Body of pancreas (tissue), 4 donors: ENCODE results near the gene BEST2. TPM values are rescaled to one million over a fixed set of nuclear protein-coding genes. Genes with fewer than 3 reads are reported as not detected.
"Not testable (repeated sequence)": the region's sequence is repeated elsewhere in the genome, so short reads cannot be mapped to it uniquely, and the experiment has no call there.

Experiments used
- ATAC-seq: fragments of 150-250 bp; one replicate; pipeline ENCODE4 v1.9.1; 2016
- DNase-seq, 4 donors: peaks; one replicate each; pipeline ENCODE4 v3.0.0-alpha.2; 2019
- H3K27ac ChIP-seq, 4 donors: fragments of 200-600 bp; sonication (generic); 1 replicate in 3 of 4; 2 replicates in 1 of 4; pipeline versions ENCODE4 v1.5.1 to v1.6.1; 2016 to 2019; ENCODE audit warnings: mild to moderate bottlenecking in 1 of 4, mixed read lengths in 1 of 4, moderate library complexity in 1 of 4
- H3K27me3 ChIP-seq, 2 donors: fragments of 200-600 bp; sonication (generic); one replicate each; pipeline ENCODE4 v1.6.0; 2016; ENCODE audit warnings: mild to moderate bottlenecking in 1 of 2
- H3K36me3 ChIP-seq, 2 donors: fragments of 200-600 bp; sonication (generic); replicated peaks in 1 of 2; 2 replicates each; pipeline ENCODE4 v1.5.1; 2016; ENCODE audit warnings: low read depth in 2 of 2; ENCODE audit not compliant: insufficient read depth in 1 of 2
- H3K4me1 ChIP-seq: fragments of 200-600 bp; sonication (generic); one replicate; pipeline ENCODE4 v1.6.0; 2016
- H3K4me3 ChIP-seq, 2 donors: fragments of 200-600 bp; sonication (generic); 1 replicate in 1 of 2; 2 replicates in 1 of 2; pipeline ENCODE4 v1.5.1; 2016 to 2019
- H3K9me3 ChIP-seq, 3 donors: fragments of 200-600 bp; sonication (generic); 1 replicate in 2 of 3; 2 replicates in 1 of 3; pipeline ENCODE4 v1.5.1; 2016
- POLR2A ChIP-seq, 3 donors: fragments of 450-650 bp; IDR thresholded peaks; one replicate each; pipeline ENCODE4 v1.6.1; 2016; ENCODE audit warnings: antibody characterized with exemption in 3 of 3, mild to moderate bottlenecking in 2 of 3
- WGBS, 2 donors: methylation state at CpG; one replicate each; pipeline ENCODE4 v1.1.5; 2017; 5-methylcytosine and 5-hydroxymethylcytosine counted together
- intact Hi-C: fragments of 100-400 bp; cut with DNase I; formaldehyde crosslinking; loops from one replicate; pipeline ENCODE4 v1.15.1; 2023
- total RNA-seq, 2 donors: library from RNA; depleted of rRNA; stranded (reverse); fragments of >200 nt; gene quantifications; one replicate each; pipeline ENCODE4 v1.1.0, GENCODE V29; 2016
- TF ChIP-seq, protein P1 (sequence below), 7 experiments: fragments of 450-650 bp in 4 of 7; fragments of 200-600 bp in 3 of 7; sonication (generic) in 3 of 7; IDR thresholded peaks; one replicate each; pipeline ENCODE4 v1.5.1; 2016 to 2019; ENCODE audit warnings: antibody characterized with exemption in 7 of 7

BEST2 gene
- total RNA-seq, 2 donors from 2014 or later = not detected

DNA sequence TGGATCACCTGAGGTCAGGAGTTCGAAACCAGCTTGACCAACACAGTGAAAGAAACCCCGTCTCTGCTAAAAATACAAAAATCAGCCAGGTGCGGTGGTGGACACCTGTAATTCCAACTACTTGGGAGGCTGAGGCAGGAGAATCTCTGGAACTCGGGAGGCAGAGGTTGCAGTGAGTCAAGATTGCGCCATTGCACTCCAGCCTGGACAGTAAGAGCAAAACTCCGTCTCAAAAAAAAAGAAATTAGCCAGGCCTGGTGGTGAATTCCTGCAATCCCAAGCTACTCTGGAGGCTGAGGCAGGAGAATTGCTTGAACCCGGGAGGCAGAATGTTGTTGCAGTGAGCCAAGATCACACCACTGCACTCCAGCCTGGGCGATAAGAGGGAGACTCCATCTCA, 43.0 kb upstream of the BEST2 start:
- Histone ChIP-seq H3K9me3 (no peaks in the 10 kb centered on the region), H3K27ac (no peak overlapping the region), H3K36me3 (peaks cover 14 to 38% of the 10 kb centered on the region in 2 donors), H3K4me1 (no peaks in the 10 kb centered on the region), H3K27me3 (no peaks in the 10 kb centered on the region), H3K4me3 (no peak overlapping the region)
- whole genome bisulfite sequencing, 2 donors = 89% methylated on average over 5 to 8 of the region's 8 CpGs
- DNase-seq (no peak), ATAC-seq (no peak)
- intact Hi-C loops = no loop called here
- TF ChIP-seq POLR2A (IDR thresholded peaks at IDR 0.05) = no peak

DNA sequence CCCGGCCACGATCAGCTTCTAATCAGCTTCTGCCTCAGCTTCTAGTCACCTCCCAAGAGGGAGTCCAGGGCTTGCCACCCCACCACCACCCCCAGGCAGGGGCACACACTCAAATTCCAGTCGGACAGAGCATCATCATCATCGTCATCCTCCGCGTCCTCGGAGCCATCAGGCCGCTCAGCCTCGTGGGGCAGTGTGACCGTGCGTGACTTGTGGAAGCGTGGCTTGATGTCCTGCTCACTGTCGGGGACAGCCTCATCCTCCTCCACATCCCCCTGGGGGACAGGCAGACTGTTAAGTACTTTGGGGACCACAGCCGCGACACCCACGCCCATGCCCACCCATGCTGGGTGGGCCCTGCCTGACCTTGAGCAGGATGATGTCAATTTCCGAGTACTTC, 40.4 kb upstream of the BEST2 start:
- Histone ChIP-seq H3K27ac (no peak overlapping the region), H3K4me1 (no peaks in the 10 kb centered on the region), H3K9me3 (no peaks in the 10 kb centered on the region), H3K36me3 (peaks cover 9 to 38% of the 10 kb centered on the region in 2 donors), H3K27me3 (no peaks in the 10 kb centered on the region), H3K4me3 (no peak overlapping the region)
- ATAC-seq (no peak), DNase-seq (no peak)
- TF ChIP-seq, protein P1, sequence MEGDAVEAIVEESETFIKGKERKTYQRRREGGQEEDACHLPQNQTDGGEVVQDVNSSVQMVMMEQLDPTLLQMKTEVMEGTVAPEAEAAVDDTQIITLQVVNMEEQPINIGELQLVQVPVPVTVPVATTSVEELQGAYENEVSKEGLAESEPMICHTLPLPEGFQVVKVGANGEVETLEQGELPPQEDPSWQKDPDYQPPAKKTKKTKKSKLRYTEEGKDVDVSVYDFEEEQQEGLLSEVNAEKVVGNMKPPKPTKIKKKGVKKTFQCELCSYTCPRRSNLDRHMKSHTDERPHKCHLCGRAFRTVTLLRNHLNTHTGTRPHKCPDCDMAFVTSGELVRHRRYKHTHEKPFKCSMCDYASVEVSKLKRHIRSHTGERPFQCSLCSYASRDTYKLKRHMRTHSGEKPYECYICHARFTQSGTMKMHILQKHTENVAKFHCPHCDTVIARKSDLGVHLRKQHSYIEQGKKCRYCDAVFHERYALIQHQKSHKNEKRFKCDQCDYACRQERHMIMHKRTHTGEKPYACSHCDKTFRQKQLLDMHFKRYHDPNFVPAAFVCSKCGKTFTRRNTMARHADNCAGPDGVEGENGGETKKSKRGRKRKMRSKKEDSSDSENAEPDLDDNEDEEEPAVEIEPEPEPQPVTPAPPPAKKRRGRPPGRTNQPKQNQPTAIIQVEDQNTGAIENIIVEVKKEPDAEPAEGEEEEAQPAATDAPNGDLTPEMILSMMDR (IDR thresholded peaks at IDR 0.05) = no peak
- TF ChIP-seq POLR2A (IDR thresholded peaks at IDR 0.05) = no peak
- 93 to 94% methylated on average over 15 to 17 of the region's 17 CpGs for WGBS, 2 donors
- intact Hi-C loops = no loop called here

DNA sequence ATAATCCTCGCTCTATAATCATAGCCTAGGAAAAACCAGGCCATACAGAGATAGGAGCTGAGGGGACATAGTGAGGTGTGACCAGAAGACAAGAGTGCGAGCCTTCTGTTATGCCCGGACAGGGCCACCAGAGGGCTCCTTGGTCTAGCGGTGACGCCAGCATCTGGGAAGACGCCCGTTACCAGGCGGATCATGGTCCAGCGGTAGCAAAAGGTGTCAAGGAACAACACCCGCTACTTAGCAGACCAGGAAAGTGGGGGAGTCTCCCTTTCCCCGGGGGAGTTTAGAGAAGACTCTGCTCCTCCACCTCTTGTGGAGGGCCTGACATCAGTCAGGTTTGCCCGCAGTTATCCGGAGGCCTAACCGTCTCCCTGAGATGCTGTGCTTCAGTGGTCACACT, 39.5 kb upstream of the BEST2 start:
- H3K27me3 ChIP-seq, H3K9me3 ChIP-seq, ATAC-seq, H3K27ac ChIP-seq, H3K4me1 ChIP-seq, intact Hi-C loops, H3K4me3 ChIP-seq: not testable (repeated sequence)
- TF ChIP-seq, protein P1 (IDR thresholded peaks at IDR 0.05) = peak in 6 of 7 experiments; percentile 18 to 54 (median 45)
- WGBS, 2 donors = 39 to 80% methylated on average over 4 to 12 of the region's 14 CpGs
- H3K36me3 ChIP-seq = peaks cover 5 to 34% of the 10 kb centered on the region in 2 donors
- DNase-seq = peak; percentile 50 to 58 (median 54)

DNA sequence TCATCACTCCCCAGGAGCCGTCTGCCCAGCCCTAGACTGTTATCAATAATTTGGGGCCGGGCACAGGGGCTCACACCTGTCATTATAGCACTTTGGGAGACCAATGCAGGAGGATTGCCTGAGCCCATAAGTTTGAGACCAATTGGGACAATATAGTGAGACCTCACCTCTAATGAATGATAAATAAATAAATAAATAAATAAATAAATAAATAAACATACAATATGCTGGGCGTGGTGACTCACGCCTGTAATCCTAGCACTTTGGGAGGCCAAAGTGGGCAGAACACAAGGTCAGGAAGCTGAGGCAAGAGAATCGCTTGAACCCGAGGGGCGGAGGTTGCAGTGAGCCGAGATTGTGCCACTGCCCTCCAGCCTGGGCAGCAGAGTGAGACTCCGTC, 38.3 kb upstream of the BEST2 start:
- H3K4me1 ChIP-seq, DNase-seq, H3K27me3 ChIP-seq, H3K4me3 ChIP-seq, intact Hi-C loops, H3K27ac ChIP-seq, ATAC-seq, H3K9me3 ChIP-seq: not testable (repeated sequence)
- WGBS, 2 donors = 91 to 96% methylated on average over 9 of the region's 9 CpGs
- H3K36me3 ChIP-seq = peaks cover 5 to 34% of the 10 kb centered on the region in 2 donors

DNA sequence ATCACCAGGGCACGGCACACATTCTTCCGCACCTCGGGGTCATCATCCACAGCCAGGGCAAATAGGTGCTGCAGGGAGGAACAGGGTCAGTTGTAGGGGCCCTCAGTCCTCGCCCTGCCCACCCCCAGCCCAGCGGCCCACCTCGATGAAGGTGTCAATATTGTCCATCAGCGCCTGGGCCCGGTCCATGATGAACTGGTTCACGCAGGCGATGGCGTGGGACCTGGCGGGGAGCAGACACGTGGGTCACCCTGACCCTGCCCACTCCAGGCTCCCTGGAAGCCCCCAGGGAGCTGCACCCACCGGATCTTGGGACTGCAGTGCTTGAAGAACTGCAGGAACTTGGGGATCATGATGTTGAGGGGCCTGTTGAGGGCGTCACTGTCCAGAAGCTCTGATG, 36.5 kb upstream of the BEST2 start:
- H3K36me3 ChIP-seq = peaks cover 5 to 28% of the 10 kb centered on the region in 2 donors
- WGBS, 2 donors = 89 to 90% methylated on average over 7 to 15 of the region's 15 CpGs
- H3K4me3 ChIP-seq = no peak overlapping the region
- TF ChIP-seq POLR2A (IDR thresholded peaks at IDR 0.05) = no peak
- H3K27me3 ChIP-seq = no peaks in the 10 kb centered on the region
- ATAC-seq = no peak
- no peak overlapping the region for H3K27ac ChIP-seq
- intact Hi-C loops = no loop called here
- no peaks in the 10 kb centered on the region for H3K9me3 ChIP-seq
- H3K4me1 ChIP-seq = peaks cover 2% of the 10 kb centered on the region
- no peak for DNase-seq

DNA sequence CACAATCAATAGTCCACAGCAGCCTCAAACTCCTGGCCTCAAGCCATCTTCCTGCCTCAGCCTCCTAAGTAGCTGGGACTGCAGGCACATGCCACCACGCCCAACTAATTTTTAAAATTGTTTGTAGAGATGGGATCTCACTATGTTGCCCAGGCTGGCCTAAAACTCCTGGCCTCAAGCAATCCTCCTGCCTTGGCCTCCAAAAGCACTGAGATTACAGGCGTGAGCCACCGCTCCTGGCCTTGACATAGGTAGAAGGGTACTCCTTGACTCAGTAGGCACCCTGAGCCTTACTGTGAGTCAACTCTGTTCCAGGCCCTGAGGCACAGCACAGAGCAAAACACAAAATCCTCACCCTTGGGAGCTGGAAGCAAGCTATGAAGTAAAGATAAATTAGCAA, 35.7 kb upstream of the BEST2 start:
- Histone ChIP-seq H3K4me1 (peaks cover 11% of the 10 kb centered on the region), H3K27ac (no peak overlapping the region), H3K4me3 (no peak overlapping the region), H3K27me3 (no peaks in the 10 kb centered on the region), H3K9me3 (no peaks in the 10 kb centered on the region), H3K36me3 (peaks cover 5 to 22% of the 10 kb centered on the region in 2 donors)
- WGBS, 2 donors = 88 to 96% methylated on average over 3 of the region's 3 CpGs
- ATAC-seq (no peak), DNase-seq (no peak)
- no peak for TF ChIP-seq POLR2A (IDR thresholded peaks at IDR 0.05)
- TF ChIP-seq, protein P1 (IDR thresholded peaks at IDR 0.05) = no peak
- intact Hi-C loops = no loop called here
